GM12878 (cell line): ENCODE results near the gene STRA6. TPM values are rescaled to one million over a fixed set of nuclear protein-coding genes. Genes with fewer than 3 reads are reported as not detected.

Experiments used
- ATAC-seq: fragments of 200-7000 bp; cut with Tn5 transposase; 3 replicates; pipeline ENCODE4 v1.9.1; 2020; ENCODE audit warnings: mild to moderate bottlenecking, moderate library complexity
- BruUV-seq: library from RNA; stranded (reverse); fragments of 400-500 nt; replicated peaks from 2 replicates; lab custom pipeline; 2021; lab: Mats Ljungman, UMichigan
- CTCF ChIA-PET: fragments of 300-600 bp; sonication (Branson Sonifier 250); formaldehyde crosslinking; extraction: SDS; loops from one replicate; lab custom pipeline; 2021; ENCODE audit warnings: inconsistent platforms; lab: Yijun Ruan, JAX
- POLR2A ChIA-PET: fragments of 350-600 bp; formaldehyde crosslinking; extraction: SDS; loops from one replicate; lab custom pipeline; 2021; ENCODE audit warnings: inconsistent platforms; lab: Charles Lee
- RAD21 ChIA-PET: fragments of 300-600 bp; sonication (Branson Sonifier 250); formaldehyde crosslinking; loops from one replicate; lab custom pipeline; 2023; ENCODE audit warnings: antibody characterized with exemption; ENCODE audit not compliant: unreplicated experiment; lab: Charles Lee
- SMC1A ChIA-PET: fragments of 300-600 bp; sonication (Branson Sonifier 250); formaldehyde crosslinking; loops from one replicate; lab custom pipeline; 2023; ENCODE audit not compliant: unreplicated experiment, uncharacterized antibody; lab: Charles Lee
- DNase-seq: peaks from one replicate; pipeline ENCODE4 v3.0.0-alpha.2; 2011; ENCODE audit warnings: low read depth, low spot score
- FAIRE-seq: peaks from 3 replicates; lab custom pipeline; 2011; peaks lifted over from hg19 to GRCh38; lab: Jason Lieb, UNC
- H2AFZ ChIP-seq: 2 replicates; pipeline ENCODE4 v1.6.0; 2011; ENCODE audit warnings: low read depth, low read length, control low read depth; ENCODE audit not compliant: control insufficient read depth
- H3K27ac ChIP-seq: 2 replicates; pipeline ENCODE4 v1.5.1; 2011; ENCODE audit warnings: control low read depth; ENCODE audit not compliant: control insufficient read depth, insufficient read depth
- H3K27me3 ChIP-seq, 2 experiments: replicated peaks in 1 of 2; 2 replicates each; pipeline versions ENCODE4 v1.6.0 to v1.6.1; 2011; ENCODE audit warnings: low read length in 1 of 2; ENCODE audit not compliant: control insufficient read depth in 2 of 2, insufficient read depth in 2 of 2
- H3K36me3 ChIP-seq, 2 experiments: 2 replicates each; pipeline ENCODE4 v1.5.1; 2011; ENCODE audit warnings: low read length in 1 of 2; ENCODE audit not compliant: control insufficient read depth in 2 of 2, insufficient read depth in 2 of 2
- H3K4me1 ChIP-seq: 2 replicates; pipeline ENCODE4 v1.6.1; 2011; ENCODE audit warnings: mild to moderate bottlenecking, low read length, moderate library complexity, mixed read lengths; ENCODE audit not compliant: control insufficient read depth, insufficient read depth
- H3K4me2 ChIP-seq: 2 replicates; pipeline ENCODE4 v1.6.0; 2011; ENCODE audit warnings: control low read depth; ENCODE audit not compliant: control insufficient read depth, insufficient read depth
- H3K4me3 ChIP-seq: fragments of 200-600 bp; sonication (generic); 2 replicates; pipeline ENCODE4 v1.5.1; 2016
- H3K79me2 ChIP-seq: 2 replicates; pipeline ENCODE4 v1.6.0; 2011; ENCODE audit warnings: low read length; ENCODE audit not compliant: control insufficient read depth, insufficient read depth
- H3K9ac ChIP-seq: 2 replicates; pipeline ENCODE4 v1.8.0; 2011; ENCODE audit warnings: low read length, control low read depth, mixed read lengths; ENCODE audit not compliant: control insufficient read depth, insufficient read depth
- H3K9me3 ChIP-seq: replicated peaks from 3 replicates; pipeline ENCODE4 v1.5.1; 2011; ENCODE audit warnings: mild to moderate bottlenecking, low read length; ENCODE audit not compliant: control insufficient read depth, insufficient read depth
- H4K20me1 ChIP-seq: 2 replicates; pipeline ENCODE4 v1.6.0; 2011; ENCODE audit not compliant: control insufficient read depth, insufficient read depth
- BHLHE40 ChIP-seq, 2 experiments: fragments of 450-650 bp in 1 of 2; IDR thresholded peaks; 2 replicates each; pipeline ENCODE4 v1.6.1; 2011 to 2017; ENCODE audit warnings: low read depth in 2 of 2, borderline replicate concordance in 1 of 2, improper control_type of control experiment in 1 of 2, low read length in 1 of 2, mild to moderate bottlenecking in 1 of 2
- CBX5 ChIP-seq: sonication (generic); IDR thresholded peaks from 2 replicates; pipeline ENCODE4 v1.6.1; 2016; ENCODE audit warnings: low read depth, moderate library complexity, mild to moderate bottlenecking, inconsistent platforms
- CREM ChIP-seq: IDR thresholded peaks from 2 replicates; pipeline ENCODE4 v1.6.1; 2014; ENCODE audit warnings: antibody characterized with exemption, low read depth
- HDAC2 ChIP-seq: fragments of 200-600 bp; sonication (generic); IDR thresholded peaks from 2 replicates; pipeline ENCODE4 v1.6.1; 2017
- RELA ChIP-seq: fragments of 450-650 bp; IDR thresholded peaks from 2 replicates; pipeline ENCODE4 v1.8.0; 2014; ENCODE audit warnings: borderline replicate concordance; ENCODE audit not compliant: partially characterized antibody
- SPI1 ChIP-seq: IDR thresholded peaks from 2 replicates; pipeline ENCODE4 v1.6.1; 2011; ENCODE audit warnings: low read depth, mild to moderate bottlenecking, low read length, moderate library complexity, borderline replicate concordance; ENCODE audit not compliant: insufficient read depth
- SREBF1 ChIP-seq: IDR thresholded peaks from 2 replicates; pipeline ENCODE4 v1.6.1; 2012; ENCODE audit warnings: mild to moderate bottlenecking, low read length
- SREBF2 ChIP-seq: IDR thresholded peaks from 2 replicates; pipeline ENCODE4 v1.6.1; 2012; ENCODE audit warnings: mild to moderate bottlenecking, low read length
- STAT3 ChIP-seq: IDR thresholded peaks from 2 replicates; pipeline ENCODE4 v1.6.1; 2011; ENCODE audit warnings: low read depth, low read length, improper control_type of control experiment
- YBX1 ChIP-seq: fragments of 450-650 bp; IDR thresholded peaks from 2 replicates; pipeline ENCODE4 v1.6.1; 2016; ENCODE audit warnings: antibody characterized with exemption
- ZNF384 ChIP-seq: IDR thresholded peaks from 2 replicates; pipeline ENCODE4 v1.6.1; 2012; ENCODE audit warnings: low read depth, mild to moderate bottlenecking, low read length, improper control_type of control experiment, borderline replicate concordance
- ZSCAN29 ChIP-seq: fragments of 450-650 bp; IDR thresholded peaks from 2 replicates; pipeline ENCODE4 v1.6.1; 2017; ENCODE audit warnings: mild to moderate bottlenecking, moderate library complexity
- ZZZ3 ChIP-seq: IDR thresholded peaks from 2 replicates; pipeline ENCODE4 v1.6.1; 2011; ENCODE audit warnings: low read depth; ENCODE audit not compliant: control insufficient read depth, insufficient read length
- WGBS: methylation state at CpG from one replicate; pipeline ENCODE4 v1.1.6; 2016; ENCODE audit warnings: low lambda C conversion rate; ENCODE audit not compliant: insufficient replicate concordance, insufficient coverage; ENCODE audit errors: missing lambda C conversion rate; 5-methylcytosine and 5-hydroxymethylcytosine counted together
- in situ Hi-C: fragments of 300-500 bp; cut with MboI; formaldehyde crosslinking; loops from 9 replicates; pipeline ENCODE4 v1.14.3; 2018; ENCODE audit warnings: mixed read lengths
- intact Hi-C: fragments of 100-400 bp; cut with micrococcal nuclease; formaldehyde crosslinking; loops from one replicate; pipeline ENCODE4 v1.14.2; 2022; ENCODE audit not compliant: unreplicated experiment
- polyA plus RNA-seq, 11 experiments: library from polyadenylated mRNA; depleted of rRNA in 4 of 11; unstranded in 6 of 11; stranded (reverse) in 5 of 11; fragments of >200 nt; fragmentation: Nextera tagmentation in 4 of 11; fragmentation: Illumina TruSeq in 1 of 11; extraction: Ambion mirVana in 4 of 11; extraction: Trizol in 1 of 11; gene quantifications; 1 replicate in 1 of 11; 2 replicates in 10 of 11; pipeline versions ENCODE4 v1.2.1 to v1.2.3, GENCODE V29; 2011 to 2016; ENCODE audit warnings: inconsistent platforms in 2 of 11, missing spikeins in 2 of 11, low read depth in 1 of 11
- total RNA-seq, 4 experiments: library from RNA; depleted of rRNA in 3 of 4; stranded (reverse); fragments of >200 nt in 3 of 4; fragmentation: Illumina TruSeq in 1 of 4; extraction: Trizol in 1 of 4; gene quantifications; 2 replicates each; pipeline versions ENCODE4 v1.2.1 to v1.2.3, GENCODE V29; 2013 to 2021
- TF ChIP-seq, protein P1 (sequence below): fragments of 450-650 bp; formaldehyde crosslinking; IDR thresholded peaks from 2 replicates; pipeline ENCODE4 v1.4.0; 2022; ENCODE audit warnings: mild to moderate bottlenecking, moderate library complexity
- TF ChIP-seq, protein P2 (sequence below): fragments of 450-650 bp; IDR thresholded peaks from 2 replicates; pipeline ENCODE4 v1.6.1; 2017; ENCODE audit warnings: mild to moderate bottlenecking, moderate library complexity
- TF ChIP-seq, protein P3 (sequence below): fragments of 450-650 bp; IDR thresholded peaks from 2 replicates; pipeline ENCODE4 v1.6.1; 2018; ENCODE audit warnings: mild to moderate bottlenecking, low read depth, moderate library complexity; ENCODE audit not compliant: partially characterized antibody

The STRA6 gene
- total and polyA plus RNA-seq, 10 of the 15 experiments (the other 5 are each of a cell fraction or from before 2014, with no cell fraction given) = 0.31 to 10.8 (median 5.8) TPM

DNA sequence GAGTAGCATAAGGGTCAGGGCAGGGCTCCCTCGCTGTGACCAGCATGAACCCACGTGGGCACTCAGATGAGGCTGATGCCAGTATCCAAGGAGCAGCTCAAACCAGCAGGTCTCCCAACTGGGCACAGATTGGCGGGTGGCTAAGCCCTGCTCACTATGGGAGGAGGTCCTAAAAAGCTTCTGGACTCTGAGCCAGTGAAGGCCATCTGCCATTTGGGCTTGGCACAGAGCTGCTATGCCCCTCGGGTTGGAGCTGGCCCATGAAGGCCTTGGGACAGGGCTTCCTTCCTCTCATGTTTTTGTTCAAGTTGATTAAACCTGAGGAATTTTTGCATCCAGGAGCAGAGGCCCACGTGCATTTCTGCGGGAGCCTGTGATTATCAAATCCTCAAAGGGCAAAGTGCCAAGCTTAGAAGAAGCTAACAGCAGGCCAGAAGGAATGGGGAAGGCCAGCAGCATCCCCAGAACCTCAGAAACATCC is 4.3 kb upstream of the STRA6 start:
- WGBS = 7% methylated on average over 6 of the region's 6 CpGs
- CTCF ChIA-PET = no interaction called here
- TF ChIP-seq ZSCAN29 (no peak), RELA (no peak), SREBF2 (no peak), SREBF1 (no peak), CREM (no peak), CBX5 (no peak), YBX1 (no peak), BHLHE40 (IDR thresholded peaks at IDR 0.05; ENCODE audit: borderline replicate concordance in 1 of 2, low read depth in 2 of 2, low read length in 1 of 2) (no peak), ZZZ3 (no peak), ZNF384 (no peak), HDAC2 (no peak), SPI1 (no peak), STAT3 (no peak)
- TF ChIP-seq, protein P1, sequence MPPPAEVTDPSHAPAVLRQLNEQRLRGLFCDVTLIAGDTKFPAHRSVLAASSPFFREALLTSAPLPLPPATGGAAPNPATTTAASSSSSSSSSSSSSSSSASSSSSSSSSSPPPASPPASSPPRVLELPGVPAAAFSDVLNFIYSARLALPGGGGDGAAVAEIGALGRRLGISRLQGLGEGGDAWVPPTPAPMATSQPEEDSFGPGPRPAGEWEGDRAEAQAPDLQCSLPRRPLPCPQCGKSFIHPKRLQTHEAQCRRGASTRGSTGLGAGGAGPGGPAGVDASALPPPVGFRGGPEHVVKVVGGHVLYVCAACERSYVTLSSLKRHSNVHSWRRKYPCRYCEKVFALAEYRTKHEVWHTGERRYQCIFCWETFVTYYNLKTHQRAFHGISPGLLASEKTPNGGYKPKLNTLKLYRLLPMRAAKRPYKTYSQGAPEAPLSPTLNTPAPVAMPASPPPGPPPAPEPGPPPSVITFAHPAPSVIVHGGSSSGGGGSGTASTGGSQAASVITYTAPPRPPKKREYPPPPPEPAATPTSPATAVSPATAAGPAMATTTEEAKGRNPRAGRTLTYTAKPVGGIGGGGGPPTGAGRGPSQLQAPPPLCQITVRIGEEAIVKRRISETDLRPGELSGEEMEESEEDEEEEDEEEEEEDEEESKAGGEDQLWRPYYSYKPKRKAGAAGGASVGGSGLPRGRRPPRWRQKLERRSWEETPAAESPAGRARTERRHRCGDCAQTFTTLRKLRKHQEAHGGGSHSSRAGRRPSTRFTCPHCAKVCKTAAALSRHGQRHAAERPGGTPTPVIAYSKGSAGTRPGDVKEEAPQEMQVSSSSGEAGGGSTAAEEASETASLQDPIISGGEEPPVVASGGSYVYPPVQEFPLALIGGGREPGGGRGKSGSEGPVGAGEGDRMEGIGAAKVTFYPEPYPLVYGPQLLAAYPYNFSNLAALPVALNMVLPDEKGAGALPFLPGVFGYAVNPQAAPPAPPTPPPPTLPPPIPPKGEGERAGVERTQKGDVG (CRISPR knock-in tag) = no peak
- TF ChIP-seq, protein P2, sequence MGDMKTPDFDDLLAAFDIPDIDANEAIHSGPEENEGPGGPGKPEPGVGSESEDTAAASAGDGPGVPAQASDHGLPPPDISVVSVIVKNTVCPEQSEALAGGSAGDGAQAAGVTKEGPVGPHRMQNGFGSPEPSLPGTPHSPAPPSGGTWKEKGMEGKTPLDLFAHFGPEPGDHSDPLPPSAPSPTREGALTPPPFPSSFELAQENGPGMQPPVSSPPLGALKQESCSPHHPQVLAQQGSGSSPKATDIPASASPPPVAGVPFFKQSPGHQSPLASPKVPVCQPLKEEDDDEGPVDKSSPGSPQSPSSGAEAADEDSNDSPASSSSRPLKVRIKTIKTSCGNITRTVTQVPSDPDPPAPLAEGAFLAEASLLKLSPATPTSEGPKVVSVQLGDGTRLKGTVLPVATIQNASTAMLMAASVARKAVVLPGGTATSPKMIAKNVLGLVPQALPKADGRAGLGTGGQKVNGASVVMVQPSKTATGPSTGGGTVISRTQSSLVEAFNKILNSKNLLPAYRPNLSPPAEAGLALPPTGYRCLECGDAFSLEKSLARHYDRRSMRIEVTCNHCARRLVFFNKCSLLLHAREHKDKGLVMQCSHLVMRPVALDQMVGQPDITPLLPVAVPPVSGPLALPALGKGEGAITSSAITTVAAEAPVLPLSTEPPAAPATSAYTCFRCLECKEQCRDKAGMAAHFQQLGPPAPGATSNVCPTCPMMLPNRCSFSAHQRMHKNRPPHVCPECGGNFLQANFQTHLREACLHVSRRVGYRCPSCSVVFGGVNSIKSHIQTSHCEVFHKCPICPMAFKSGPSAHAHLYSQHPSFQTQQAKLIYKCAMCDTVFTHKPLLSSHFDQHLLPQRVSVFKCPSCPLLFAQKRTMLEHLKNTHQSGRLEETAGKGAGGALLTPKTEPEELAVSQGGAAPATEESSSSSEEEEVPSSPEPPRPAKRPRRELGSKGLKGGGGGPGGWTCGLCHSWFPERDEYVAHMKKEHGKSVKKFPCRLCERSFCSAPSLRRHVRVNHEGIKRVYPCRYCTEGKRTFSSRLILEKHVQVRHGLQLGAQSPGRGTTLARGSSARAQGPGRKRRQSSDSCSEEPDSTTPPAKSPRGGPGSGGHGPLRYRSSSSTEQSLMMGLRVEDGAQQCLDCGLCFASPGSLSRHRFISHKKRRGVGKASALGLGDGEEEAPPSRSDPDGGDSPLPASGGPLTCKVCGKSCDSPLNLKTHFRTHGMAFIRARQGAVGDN = no peak
- TF ChIP-seq, protein P3, sequence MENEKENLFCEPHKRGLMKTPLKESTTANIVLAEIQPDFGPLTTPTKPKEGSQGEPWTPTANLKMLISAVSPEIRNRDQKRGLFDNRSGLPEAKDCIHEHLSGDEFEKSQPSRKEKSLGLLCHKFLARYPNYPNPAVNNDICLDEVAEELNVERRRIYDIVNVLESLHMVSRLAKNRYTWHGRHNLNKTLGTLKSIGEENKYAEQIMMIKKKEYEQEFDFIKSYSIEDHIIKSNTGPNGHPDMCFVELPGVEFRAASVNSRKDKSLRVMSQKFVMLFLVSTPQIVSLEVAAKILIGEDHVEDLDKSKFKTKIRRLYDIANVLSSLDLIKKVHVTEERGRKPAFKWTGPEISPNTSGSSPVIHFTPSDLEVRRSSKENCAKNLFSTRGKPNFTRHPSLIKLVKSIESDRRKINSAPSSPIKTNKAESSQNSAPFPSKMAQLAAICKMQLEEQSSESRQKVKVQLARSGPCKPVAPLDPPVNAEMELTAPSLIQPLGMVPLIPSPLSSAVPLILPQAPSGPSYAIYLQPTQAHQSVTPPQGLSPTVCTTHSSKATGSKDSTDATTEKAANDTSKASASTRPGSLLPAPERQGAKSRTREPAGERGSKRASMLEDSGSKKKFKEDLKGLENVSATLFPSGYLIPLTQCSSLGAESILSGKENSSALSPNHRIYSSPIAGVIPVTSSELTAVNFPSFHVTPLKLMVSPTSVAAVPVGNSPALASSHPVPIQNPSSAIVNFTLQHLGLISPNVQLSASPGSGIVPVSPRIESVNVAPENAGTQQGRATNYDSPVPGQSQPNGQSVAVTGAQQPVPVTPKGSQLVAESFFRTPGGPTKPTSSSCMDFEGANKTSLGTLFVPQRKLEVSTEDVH = no peak

More for the DNA sequence above, 4.3 kb upstream of the STRA6 start:
- Histone ChIP-seq H3K79me2 (no peaks in the 10 kb centered on the region), H3K9me3 (no peaks in the 10 kb centered on the region), H3K4me1 (peaks cover 29% of the 10 kb centered on the region), H2AFZ (no peak overlapping the region), H3K9ac (no peak overlapping the region), H3K4me2 (no peak overlapping the region), H3K36me3 (no peaks in the 10 kb centered on the region), H3K27me3 (no peaks in the 10 kb centered on the region; a peak in 1 of 4 replicates), H3K4me3 (no peak overlapping the region), H4K20me1 (no peaks in the 10 kb centered on the region), H3K27ac (no peak overlapping the region)
- ChIA-PET SMC1A (no interaction called here), POLR2A (no interaction called here), RAD21 (no interaction called here)
- DNase-seq = no peak
- in situ Hi-C loops (no loop called here), intact Hi-C loops (no loop called here)
- no peak for FAIRE-seq
- no TSS peak for BruUV-seq
- no peak for ATAC-seq
